PC-3 (cell line): Measurements from ENCODE around the gene GABRD. TPM values are rescaled to one million over a fixed set of nuclear protein-coding genes. Genes with fewer than 3 reads are reported as not detected.

Experiments
- ATAC-seq: fragments of 200-7000 bp; cut with Tn5 transposase; 2 replicates; pipeline ENCODE4 v1.9.1; 2020; ENCODE audit warnings: mild to moderate bottlenecking, moderate library complexity
- BruUV-seq: library from RNA; stranded (reverse); fragments of 400-500 nt; replicated peaks from 2 replicates; lab custom pipeline; 2021; lab: Mats Ljungman, UMichigan
- CTCF ChIA-PET: fragments of 300-600 bp; sonication (Branson Sonifier 250); formaldehyde crosslinking; loops from one replicate; lab custom pipeline; 2022; ENCODE audit warnings: antibody characterized with exemption; lab: Charles Lee
- POLR2A ChIA-PET: fragments of 300-600 bp; sonication (Branson Sonifier 250); formaldehyde crosslinking; loops from one replicate; lab custom pipeline; 2022; ENCODE audit warnings: antibody characterized with exemption; ENCODE audit not compliant: unreplicated experiment; lab: Charles Lee
- DNase-seq: peaks from one replicate; pipeline ENCODE4 v3.0.0-alpha.2; 2015
- H2AFZ ChIP-seq: fragments of 300-600 bp; sonication (generic); 2 replicates; pipeline ENCODE4 v1.6.0; 2016; ENCODE audit warnings: antibody characterized with exemption, low read length
- H3F3A ChIP-seq: fragments of 300-600 bp; sonication (generic); one replicate; pipeline ENCODE4 v1.6.0; 2017; ENCODE audit warnings: antibody characterized with exemption, low read length, control low read depth, mild to moderate bottlenecking; ENCODE audit not compliant: unreplicated experiment
- H3K27ac ChIP-seq: fragments of 300-600 bp; sonication (generic); 2 replicates; pipeline ENCODE4 v1.5.1; 2016; ENCODE audit warnings: mild to moderate bottlenecking, low read length
- H3K27me3 ChIP-seq: fragments of 300-600 bp; sonication (generic); 2 replicates; pipeline ENCODE4 v1.6.1; 2016; ENCODE audit warnings: low read length, mixed read lengths
- H3K36me3 ChIP-seq: fragments of 300-600 bp; sonication (generic); 2 replicates; pipeline ENCODE4 v1.6.1; 2016; ENCODE audit warnings: low read depth, mixed run types, low read length, mixed read lengths
- H3K4me1 ChIP-seq: fragments of 300-600 bp; sonication (generic); 2 replicates; pipeline ENCODE4 v1.5.1; 2016; ENCODE audit warnings: low read length; ENCODE audit not compliant: insufficient read depth
- H3K4me2 ChIP-seq: fragments of 300-600 bp; sonication (generic); 2 replicates; pipeline ENCODE4 v1.6.0; 2016; ENCODE audit warnings: low read length
- H3K4me3 ChIP-seq: fragments of 300-600 bp; sonication (generic); 2 replicates; pipeline ENCODE4 v1.5.1; 2016; ENCODE audit warnings: mild to moderate bottlenecking, low read length, mixed read lengths
- H3K79me2 ChIP-seq: fragments of 300-600 bp; sonication (generic); 2 replicates; pipeline ENCODE4 v1.6.1; 2017; ENCODE audit warnings: low read length, mixed read lengths
- H3K9ac ChIP-seq: fragments of 300-600 bp; sonication (generic); 2 replicates; pipeline ENCODE4 v1.6.0; 2016; ENCODE audit warnings: mild to moderate bottlenecking, low read length
- H3K9me2 ChIP-seq: fragments of 300-600 bp; sonication (generic); replicated peaks from 2 replicates; pipeline ENCODE4 v1.6.1; 2016; ENCODE audit warnings: mixed run types, low read length, mixed read lengths
- H3K9me3 ChIP-seq: fragments of 300-600 bp; sonication (generic); 2 replicates; pipeline ENCODE4 v1.6.1; 2016; ENCODE audit warnings: low read length, mixed read lengths
- H4K20me1 ChIP-seq: fragments of 300-600 bp; sonication (generic); 2 replicates; pipeline ENCODE4 v1.6.1; 2016; ENCODE audit warnings: low read length, mixed read lengths
- CTCF ChIP-seq: fragments of 300-600 bp; sonication (generic); conservative IDR thresholded peaks from 2 replicates; pipeline ENCODE4 v1.5.1; 2017; ENCODE audit warnings: antibody characterized with exemption, low read depth, mild to moderate bottlenecking, low read length
- EZH2 ChIP-seq: fragments of 300-600 bp; sonication (generic); IDR thresholded peaks from one replicate; pipeline ENCODE4 v1.6.1; 2017; ENCODE audit warnings: antibody characterized with exemption, mild to moderate bottlenecking, low read length; ENCODE audit not compliant: unreplicated experiment
- EZH2phosphoT487 ChIP-seq: fragments of 300-600 bp; sonication (generic); IDR thresholded peaks from 2 replicates; pipeline ENCODE4 v1.6.1; 2018; ENCODE audit warnings: mild to moderate bottlenecking, antibody characterized with exemption, low read length, borderline replicate concordance
- intact Hi-C: fragments of 100-400 bp; cut with micrococcal nuclease; formaldehyde crosslinking; loops from 2 replicates; pipeline ENCODE4 v1.9.0; 2023
- total RNA-seq: library from RNA; depleted of rRNA; stranded (reverse); fragments of >200 nt; gene quantifications from 2 replicates; pipeline ENCODE4 v1.2.3, GENCODE V29; 2014

GABRD gene
- total RNA-seq, 1 experiment from 2014 or later = not detected

GRCh38 chr1:2036287-2036686 is 17.1 kb downstream of the GABRD start:
- Histone ChIP-seq H3K36me3 (no peaks in the 10 kb centered on the region), H3F3A (no peaks in the 10 kb centered on the region), H3K9me3 (no peaks in the 10 kb centered on the region), H3K4me2 (no peak overlapping the region), H3K4me1 (no peaks in the 10 kb centered on the region), H3K9ac (no peak overlapping the region), H3K27ac (no peak overlapping the region), H3K79me2 (no peaks in the 10 kb centered on the region), H3K27me3 (no peaks in the 10 kb centered on the region), H2AFZ (no peak overlapping the region), H3K4me3 (no peak overlapping the region), H3K9me2 (no peaks in the 10 kb centered on the region), H4K20me1 (no peaks in the 10 kb centered on the region)
- ChIA-PET POLR2A (no interaction called here), CTCF (no interaction called here)
- ATAC-seq (no peak), DNase-seq (no peak)
- TF ChIP-seq EZH2phosphoT487 (no peak), EZH2 (no peak), CTCF (no peak)
- intact Hi-C loops = no loop called here
- BruUV-seq = no TSS peak

DNA sequence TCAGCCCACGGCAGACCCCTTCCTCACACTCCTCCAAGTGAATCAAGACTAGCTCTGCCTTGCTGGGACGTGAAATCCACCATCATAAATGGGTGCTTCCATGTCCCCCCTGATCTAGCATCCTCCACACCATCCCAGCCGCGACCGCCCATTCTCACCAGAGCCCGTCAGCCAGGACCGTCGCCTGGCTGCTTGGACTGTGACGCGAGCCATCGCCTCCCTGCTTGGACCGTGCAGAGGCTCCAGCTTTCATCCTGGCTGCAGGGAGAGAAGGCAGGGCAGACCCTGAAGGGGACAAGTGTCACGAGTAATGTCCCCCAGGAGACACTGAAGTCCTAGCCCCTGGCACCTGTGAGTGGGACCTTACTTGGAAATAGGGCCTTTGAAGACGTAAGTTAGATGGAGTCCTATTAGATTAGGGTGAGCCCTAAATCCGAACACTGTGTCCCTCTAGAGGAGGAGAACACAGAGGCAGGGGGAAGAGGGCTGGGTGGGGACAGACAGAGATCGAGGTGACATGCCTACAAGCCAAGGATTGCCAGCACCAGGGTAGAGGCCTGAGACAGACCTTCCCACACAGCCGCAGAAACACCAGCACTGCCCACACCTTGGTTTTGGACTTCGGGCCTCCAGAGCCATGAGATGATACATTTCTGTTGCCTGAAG is 18.3 kb downstream of the GABRD start:
- ATAC-seq (no peak), DNase-seq (no peak)
- no peaks in the 10 kb centered on the region for H3K36me3 ChIP-seq
- no peak overlapping the region for H3K4me2 ChIP-seq
- no peaks in the 10 kb centered on the region for H3K79me2 ChIP-seq
- CTCF ChIA-PET = no interaction called here
- no TSS peak for BruUV-seq
- H3K4me1 ChIP-seq = no peaks in the 10 kb centered on the region
- H3K27me3 ChIP-seq = no peaks in the 10 kb centered on the region
- H3K9me3 ChIP-seq = no peaks in the 10 kb centered on the region
- POLR2A ChIA-PET = no interaction called here
- no peaks in the 10 kb centered on the region for H3K9me2 ChIP-seq
- H4K20me1 ChIP-seq = no peaks in the 10 kb centered on the region
- no peak overlapping the region for H3K9ac ChIP-seq
- no peak overlapping the region for H3K4me3 ChIP-seq
- intact Hi-C loops = no loop called here
- H2AFZ ChIP-seq = no peak overlapping the region
- TF ChIP-seq CTCF = 0 out of 2 replicates have a peak, but pooled peaks have one; percentile 10
- no peak for TF ChIP-seq EZH2
- no peaks in the 10 kb centered on the region for H3F3A ChIP-seq
- no peak overlapping the region for H3K27ac ChIP-seq

DNA sequence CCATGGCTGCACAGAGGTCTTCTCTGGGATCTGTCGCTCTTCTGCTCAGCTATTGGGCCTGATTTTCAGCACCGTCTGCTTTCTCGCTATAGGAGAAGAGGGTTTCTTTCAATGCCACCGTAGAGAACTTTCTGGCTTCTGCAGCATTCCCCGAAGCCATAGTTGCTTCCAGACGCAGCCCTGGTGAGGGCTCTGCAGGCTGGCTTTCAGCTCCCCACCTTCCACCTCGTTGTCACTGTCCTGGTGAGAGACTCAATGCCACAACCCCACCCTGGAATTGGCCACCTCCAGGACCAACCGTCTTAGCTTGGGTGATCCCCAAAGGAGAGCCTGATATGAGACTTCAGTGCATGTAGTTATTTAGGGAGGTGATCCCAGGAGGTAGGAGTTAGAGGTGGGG is 19.1 kb downstream of the GABRD start:
- Histone ChIP-seq H3K9ac (no peak overlapping the region), H3K4me2 (no peak overlapping the region), H3K4me1 (peaks cover 2% of the 10 kb centered on the region; the same call in 1 of the 2 replicates), H4K20me1 (no peaks in the 10 kb centered on the region), H3K79me2 (no peaks in the 10 kb centered on the region), H3K27ac (no peak overlapping the region), H3K36me3 (no peaks in the 10 kb centered on the region), H3K27me3 (no peaks in the 10 kb centered on the region), H3K9me2 (no peaks in the 10 kb centered on the region), H3K9me3 (no peaks in the 10 kb centered on the region), H3K4me3 (no peak overlapping the region), H3F3A (no peaks in the 10 kb centered on the region), H2AFZ (no peak overlapping the region)
- ChIA-PET CTCF (no interaction called here), POLR2A (no interaction called here)
- ATAC-seq = no peak
- no peak for DNase-seq
- intact Hi-C loops = no loop called here
- BruUV-seq = no TSS peak
- TF ChIP-seq CTCF = no peak
- TF ChIP-seq EZH2 = no peak
